GM23248 (cell line): ENCODE data around the gene SPTB. TPM values are rescaled to one million over a fixed set of nuclear protein-coding genes. Genes with fewer than 3 reads are reported as not detected.
"Not testable (repeated sequence)": the region's sequence is repeated elsewhere in the genome, so short reads cannot be mapped to it uniquely, and the experiment has no call there.

Experiments
- DNase-seq: peaks from one replicate; pipeline ENCODE4 v3.0.0-alpha.2; 2015
- H2AFZ ChIP-seq: fragments of 200-600 bp; sonication (generic); 2 replicates; pipeline ENCODE4 v1.6.1; 2016; ENCODE audit warnings: antibody characterized with exemption
- H3F3A ChIP-seq: fragments of 200-600 bp; sonication (generic); 2 replicates; pipeline ENCODE4 v1.6.1; 2016; ENCODE audit warnings: mild to moderate bottlenecking, antibody characterized with exemption, mixed run types; ENCODE audit not compliant: insufficient read depth
- H3K27ac ChIP-seq: fragments of 200-600 bp; sonication (generic); 2 replicates; pipeline ENCODE4 v1.5.1; 2016; ENCODE audit warnings: mild to moderate bottlenecking
- H3K27me3 ChIP-seq: fragments of 200-600 bp; sonication (generic); replicated peaks from 2 replicates; pipeline ENCODE4 v1.6.1; 2016; ENCODE audit warnings: mild to moderate bottlenecking; ENCODE audit not compliant: insufficient read depth
- H3K36me3 ChIP-seq: fragments of 200-600 bp; sonication (generic); 2 replicates; pipeline ENCODE4 v1.6.1; 2016; ENCODE audit warnings: low read depth, mild to moderate bottlenecking
- H3K4me1 ChIP-seq: fragments of 200-600 bp; sonication (generic); 2 replicates; pipeline ENCODE4 v1.6.1; 2016; ENCODE audit warnings: mild to moderate bottlenecking; ENCODE audit not compliant: insufficient read depth
- H3K4me2 ChIP-seq: fragments of 200-600 bp; sonication (generic); one replicate; pipeline ENCODE4 v1.6.1; 2016; ENCODE audit warnings: mild to moderate bottlenecking; ENCODE audit not compliant: unreplicated experiment
- H3K4me3 ChIP-seq: fragments of 200-600 bp; sonication (generic); 2 replicates; pipeline ENCODE4 v1.5.1; 2016; ENCODE audit warnings: mild to moderate bottlenecking
- H3K79me2 ChIP-seq: fragments of 200-600 bp; sonication (generic); 2 replicates; pipeline ENCODE4 v1.6.1; 2016; ENCODE audit warnings: mild to moderate bottlenecking; ENCODE audit not compliant: insufficient read depth
- H3K9ac ChIP-seq: fragments of 200-600 bp; sonication (generic); 2 replicates; pipeline ENCODE4 v1.6.1; 2016; ENCODE audit warnings: mild to moderate bottlenecking
- H3K9me2 ChIP-seq: fragments of 200-600 bp; sonication (generic); 2 replicates; pipeline ENCODE4 v1.6.1; 2016; ENCODE audit warnings: mixed run types, mild to moderate bottlenecking, moderate library complexity; ENCODE audit not compliant: insufficient read depth
- H3K9me3 ChIP-seq: fragments of 200-600 bp; sonication (generic); one replicate; pipeline ENCODE4 v1.6.1; 2017; ENCODE audit warnings: low read depth
- H4K20me1 ChIP-seq: fragments of 200-600 bp; sonication (generic); 2 replicates; pipeline ENCODE4 v1.6.0; 2016; ENCODE audit not compliant: insufficient read depth
- EZH2 ChIP-seq: fragments of 200-600 bp; sonication (generic); IDR thresholded peaks from 2 replicates; pipeline ENCODE4 v1.6.1; 2018; ENCODE audit warnings: antibody characterized with exemption, mild to moderate bottlenecking; ENCODE audit not compliant: insufficient read depth, poor library complexity, severe bottlenecking
- EZH2phosphoT487 ChIP-seq: fragments of 200-600 bp; sonication (generic); IDR thresholded peaks from 2 replicates; pipeline ENCODE4 v1.6.1; 2018; ENCODE audit warnings: antibody characterized with exemption, moderate library complexity, mild to moderate bottlenecking, low read depth; ENCODE audit not compliant: insufficient read depth
- WGBS, 2 experiments: methylation state at CpG; one replicate each; pipeline ENCODE4 v1.1.6; 2015 to 2017; ENCODE audit warnings: low lambda C conversion rate in 2 of 2, low coverage in 1 of 2; ENCODE audit errors: missing lambda C conversion rate in 2 of 2; 5-methylcytosine and 5-hydroxymethylcytosine counted together
- in situ Hi-C: fragments of 300-500 bp; cut with MboI; formaldehyde crosslinking; loops from 2 replicates; pipeline ENCODE4 v1.15.0; 2020
- polyA plus RNA-seq: library from polyadenylated mRNA; unstranded; fragments of >200 nt; fragmentation: Nextera tagmentation; extraction: Ambion mirVana; gene quantifications from 2 replicates; pipeline ENCODE4 v1.2.1, GENCODE V29; 2016
- total RNA-seq: library from RNA; depleted of rRNA; stranded (reverse); fragments of >200 nt; shearing (Covaris generic); gene quantifications from 2 replicates; pipeline ENCODE4 v1.2.3, GENCODE V29; 2014

The SPTB gene
- total and polyA plus RNA-seq, 2 experiments from 2014 or later = 0.06 to 0.11 TPM

GRCh38 chr14:64914237-64915028 lies 34.7 kb upstream of the SPTB start, which contains the start of gene CHURC1:
CHURC1 (plus strand) TSS chr14:64914455; CDS start chr14:64914496, 41 bp downstream.
- peak within 1 kb of the TSS; percentile 95 for H3K4me2 ChIP-seq
- peak within 1 kb of the TSS; percentile 92 for H3K27ac ChIP-seq
- H3K79me2 ChIP-seq = peaks cover 39% of the 10 kb centered on the region
- H3K27me3 ChIP-seq = peaks cover 7% of the 10 kb centered on the region; the same call in 1 of the 2 replicates
- H3K9me2 ChIP-seq = peaks cover 5% of the 10 kb centered on the region; the same call in 1 of the 2 replicates
- TF ChIP-seq EZH2 (no peak), EZH2phosphoT487 (no peak)
- H3F3A ChIP-seq = peaks cover 44% of the 10 kb centered on the region
- H3K9me3 ChIP-seq = no peaks in the 10 kb centered on the region
- no peaks in the 10 kb centered on the region for H4K20me1 ChIP-seq
- peaks cover 46% of the 10 kb centered on the region for H3K4me1 ChIP-seq
- DNase-seq = peak; percentile 100
- WGBS, 2 experiments = 1 to 2% methylated on average over 49 of the region's 49 CpGs
- in situ Hi-C loops = no loop called here
- no peaks in the 10 kb centered on the region for H3K36me3 ChIP-seq
- H3K9ac ChIP-seq = peak within 1 kb of the TSS; percentile 99
- peak within 1 kb of the TSS; percentile 90 for H2AFZ ChIP-seq
- peak within 1 kb of the TSS; percentile 92 for H3K4me3 ChIP-seq

- H4K20me1 ChIP-seq, H3K27ac ChIP-seq, H3K9ac ChIP-seq, DNase-seq, H3K9me2 ChIP-seq, H3K36me3 ChIP-seq, in situ Hi-C loops, H3K9me3 ChIP-seq: not testable (repeated sequence)
- Histone ChIP-seq H3K4me3 (peak overlapping the region; percentile 92), H2AFZ (peak overlapping the region; percentile 90), H3K79me2 (peaks cover 34% of the 10 kb centered on the region), H3K4me1 (peaks cover 36% of the 10 kb centered on the region), H3K27me3 (peaks cover 12% of the 10 kb centered on the region; the same call in 1 of the 2 replicates), H3K4me2 (peak overlapping the region; percentile 95), H3F3A (peaks cover 34% of the 10 kb centered on the region)
- WGBS, 2 experiments = 58 to 62% methylated on average over 5 of the region's 5 CpGs
Observed at GRCh38 chr14:64913477-64913876, 33.8 kb upstream of the SPTB start.

- peaks cover 14% of the 10 kb centered on the region; the same call in 1 of the 2 replicates for H3K27me3 ChIP-seq
- H3K79me2 ChIP-seq = peaks cover 29% of the 10 kb centered on the region
- H3K36me3 ChIP-seq = no peaks in the 10 kb centered on the region
- H2AFZ ChIP-seq = no peak overlapping the region
- H3K9me3 ChIP-seq = no peaks in the 10 kb centered on the region
- no peak overlapping the region for H3K9ac ChIP-seq
- peaks cover 5% of the 10 kb centered on the region; the same call in 1 of the 2 replicates for H3K9me2 ChIP-seq
- no peak overlapping the region for H3K4me2 ChIP-seq
- DNase-seq = peak; percentile 20
- peaks cover 22% of the 10 kb centered on the region for H3F3A ChIP-seq
- H3K4me3 ChIP-seq = no peak overlapping the region
- TF ChIP-seq EZH2phosphoT487 (no peak), EZH2 (no peak)
- peaks cover 24% of the 10 kb centered on the region for H3K4me1 ChIP-seq
- no peaks in the 10 kb centered on the region for H4K20me1 ChIP-seq
- in situ Hi-C loops = no loop called here
- 0 to 2% methylated on average over 1 of the region's 1 CpG for WGBS, 2 experiments
- H3K27ac ChIP-seq = no peak overlapping the region
Observed at GRCh38 chr14:64912261-64912660, 32.6 kb upstream of the SPTB start.

GRCh38 chr14:64910847-64911495 lies 31.3 kb upstream of the SPTB start:
- peaks cover 4% of the 10 kb centered on the region; the same call in 1 of the 2 replicates for H3K9me2 ChIP-seq
- no peak overlapping the region for H3K4me3 ChIP-seq
- 4 to 8% methylated on average over 3 of the region's 3 CpGs for WGBS, 2 experiments
- no peak overlapping the region for H3K27ac ChIP-seq
- H3K4me1 ChIP-seq = peaks cover 13% of the 10 kb centered on the region
- no peak for TF ChIP-seq EZH2phosphoT487
- no peak for TF ChIP-seq EZH2
- peaks cover 14% of the 10 kb centered on the region; the same call in 1 of the 2 replicates for H3K27me3 ChIP-seq
- in situ Hi-C loops = no loop called here
- H3K79me2 ChIP-seq = peaks cover 16% of the 10 kb centered on the region
- no peaks in the 10 kb centered on the region for H4K20me1 ChIP-seq
- no peaks in the 10 kb centered on the region for H3K9me3 ChIP-seq
- DNase-seq = peak; percentile 78
- H3F3A ChIP-seq = peaks cover 9% of the 10 kb centered on the region
- H3K9ac ChIP-seq = no peak overlapping the region
- H3K4me2 ChIP-seq = no peak overlapping the region
- no peaks in the 10 kb centered on the region for H3K36me3 ChIP-seq
- no peak overlapping the region for H2AFZ ChIP-seq
